Activated naive CD4-positive, alpha-beta T cell (primary cell): ENCODE results near the gene DNAAF9.
A peak's percentile ranks its signal among the peaks of the same experiment; 100 is the strongest.
"Not testable (repeated sequence)": the region's sequence is repeated elsewhere in the genome, so short reads cannot be mapped to it uniquely, and the experiment has no call there.

ENCODE experiments used
- DNase-seq, 4 experiments: peaks; one replicate each; lab custom pipeline; 2025; lab: John Stamatoyannopoulos, UW

The DNAAF9 gene

GRCh38 chr20:3407040-3407770 lies at the start of gene DNAAF9:
Gene DNAAF9 (minus strand): TSS chr20:3407669. CDS start chr20:3407557, 112 bp downstream.
- peak; percentile 28 to 67 (median 45) for DNase-seq

DNA sequence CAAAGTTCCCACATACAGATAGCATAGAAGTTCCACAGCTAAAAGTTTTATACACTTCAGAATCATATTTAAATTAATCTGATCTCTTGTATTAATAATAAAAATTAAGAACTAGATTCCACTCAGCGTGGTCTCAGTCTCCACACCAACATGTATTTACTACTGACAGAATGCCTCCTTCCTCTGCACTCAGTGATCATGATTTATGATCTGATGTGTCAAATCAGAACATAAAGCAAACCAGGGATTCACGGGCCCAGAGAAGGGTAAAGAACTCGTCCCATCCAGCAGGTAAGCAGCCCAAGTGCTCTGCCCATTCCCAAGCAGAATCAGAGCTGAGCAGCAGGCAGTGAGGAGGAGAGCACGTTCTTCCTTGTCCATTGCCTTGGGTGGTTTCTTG lies 49.2 kb upstream of the DNAAF9 start:
- DNase-seq = no peak

DNA sequence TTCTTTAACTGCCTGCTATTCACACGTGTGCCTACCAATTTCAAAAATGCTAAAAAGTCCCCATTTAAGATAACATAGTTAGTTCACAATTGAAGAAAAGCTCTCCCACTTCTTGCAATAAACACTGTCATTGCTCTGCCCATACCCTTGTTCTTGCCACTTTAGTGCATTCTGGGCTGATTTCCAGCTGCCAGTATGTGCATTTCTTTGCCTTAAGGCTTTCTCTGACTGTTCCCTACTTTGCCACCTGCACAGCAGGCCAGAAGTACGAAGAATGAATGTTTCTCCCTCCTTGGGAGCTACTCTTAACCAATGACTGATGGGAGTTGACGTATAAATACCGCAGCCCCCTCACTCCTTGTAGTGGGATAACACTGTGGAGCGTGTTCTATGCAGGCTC lies 47.4 kb upstream of the DNAAF9 start:
- no peak for DNase-seq

DNA sequence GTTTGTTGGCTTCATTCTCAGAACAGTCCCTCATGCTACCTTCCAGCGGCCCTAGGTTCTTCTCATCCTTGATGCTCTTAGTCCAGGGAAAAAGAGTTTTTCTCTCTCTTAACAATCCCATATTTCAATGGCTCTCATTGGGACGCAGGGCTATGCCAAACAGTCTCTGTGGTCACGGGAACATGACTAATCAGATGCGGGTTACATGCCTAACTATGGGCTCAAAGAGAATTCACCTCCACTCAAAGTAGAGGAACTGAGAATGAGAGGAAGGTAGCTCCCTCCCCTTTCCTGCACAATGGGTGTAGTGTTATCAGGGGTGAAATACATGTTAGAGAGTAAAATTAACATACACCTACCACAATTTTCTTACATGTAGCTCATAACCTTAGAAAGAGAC lies 45.2 kb upstream of the DNAAF9 start:
- no peak for DNase-seq

DNA sequence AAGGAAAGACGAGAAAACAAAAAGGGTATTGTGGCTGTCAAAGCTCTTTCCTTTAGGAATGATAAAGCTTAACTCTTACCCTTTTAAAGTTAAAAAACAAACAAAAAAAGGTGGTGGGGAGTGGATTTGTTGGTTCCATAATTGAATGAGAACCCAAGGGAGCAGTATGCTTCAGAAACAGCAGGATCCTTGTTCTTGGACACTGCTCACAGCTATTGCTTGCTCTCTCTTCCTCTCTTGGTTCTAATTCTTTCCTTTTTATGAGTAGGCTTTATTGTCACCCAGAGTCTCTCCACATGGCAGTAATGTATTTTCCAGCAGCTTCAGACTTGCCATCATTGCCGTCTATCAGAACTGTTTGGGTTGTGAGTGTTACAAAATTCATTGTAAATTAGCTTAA lies 44.7 kb upstream of the DNAAF9 start:
- no peak for DNase-seq

GRCh38 chr20:3449319-3449718 lies 41.9 kb upstream of the DNAAF9 start:
- no peak for DNase-seq

- DNase-seq = no peak
These were observed 39.9 kb upstream of the DNAAF9 start for GRCh38 chr20:3447321-3447720.

GRCh38 chr20:3446779-3447178 lies 39.3 kb upstream of the DNAAF9 start:
- DNase-seq = no peak

DNA sequence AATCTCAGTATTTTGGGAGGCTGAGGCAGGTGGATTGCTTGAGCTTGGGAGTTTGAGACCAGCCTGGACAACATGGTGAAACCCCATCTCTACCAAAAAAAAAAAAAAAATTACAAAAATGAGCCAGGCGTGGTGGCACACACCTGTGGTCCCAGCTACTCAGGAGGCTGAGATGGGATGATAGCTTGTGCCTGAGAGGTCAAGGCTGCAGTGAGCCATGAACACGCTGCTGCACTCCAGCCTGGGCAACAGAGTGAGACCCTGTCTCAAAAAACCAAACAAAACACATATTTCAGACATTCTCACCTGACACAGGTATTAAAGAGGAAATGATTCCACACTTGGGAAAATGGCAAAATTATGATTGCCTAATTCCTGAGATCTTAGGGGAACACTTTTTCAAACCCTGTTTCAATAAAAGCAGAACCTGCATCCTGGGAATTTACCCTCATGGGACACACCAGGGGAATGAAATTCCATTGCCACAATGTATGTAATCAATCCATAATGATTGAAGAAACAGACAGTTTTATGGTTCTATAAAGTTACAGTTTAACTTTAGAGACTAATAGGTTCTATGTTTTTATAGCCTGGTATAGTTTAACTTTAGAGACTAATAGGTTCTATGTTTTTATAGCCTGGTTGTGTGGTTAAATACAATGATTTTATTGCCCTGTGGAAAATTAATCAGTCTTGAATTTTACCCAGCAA lies 29.6 kb upstream of the DNAAF9 start:
- DNase-seq = no peak

DNA sequence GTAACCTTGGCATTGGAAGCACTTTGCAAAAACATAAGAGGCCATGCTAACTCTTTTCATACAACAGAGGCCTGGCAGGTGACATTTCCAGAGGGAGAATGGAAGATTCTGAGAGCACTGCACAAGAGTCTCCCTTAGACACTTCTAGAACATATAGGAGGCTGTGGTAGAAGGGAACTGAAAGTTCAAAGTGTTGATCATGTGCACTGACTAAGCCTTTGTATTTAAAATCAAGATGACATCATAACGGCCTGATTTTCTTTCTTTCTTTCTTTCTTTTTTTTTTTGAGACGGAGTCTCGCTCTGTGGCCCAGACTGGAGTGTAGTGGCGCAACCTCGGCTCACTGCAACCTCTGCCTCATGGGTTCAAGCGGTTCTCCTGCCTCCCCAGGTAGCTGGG lies 26.8 kb upstream of the DNAAF9 start:
- DNase-seq = no peak

DNA sequence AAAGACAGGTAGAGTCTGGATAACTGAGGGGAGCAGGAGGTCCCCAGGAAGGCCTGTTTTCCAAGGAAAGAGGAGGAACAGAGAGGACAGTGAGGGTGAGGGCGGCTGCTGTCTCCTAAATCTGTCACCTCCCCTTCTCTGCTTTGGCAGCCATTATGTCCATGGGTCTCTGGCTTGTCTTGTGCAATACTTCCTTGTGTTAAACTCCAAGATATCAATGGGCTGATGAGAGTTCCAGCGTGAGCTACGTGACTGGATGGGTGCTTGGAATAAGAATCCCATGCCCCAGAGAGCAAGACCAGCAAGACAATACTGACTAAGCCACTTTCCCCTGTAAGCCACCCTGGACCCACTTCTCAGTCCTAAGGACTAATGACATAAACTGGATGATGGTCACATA lies 26.3 kb upstream of the DNAAF9 start:
- DNase-seq = no peak

- no peak for DNase-seq
These were observed 25.4 kb upstream of the DNAAF9 start for GRCh38 chr20:3432844-3433243.

- no peak for DNase-seq
These were observed 23.6 kb upstream of the DNAAF9 start for GRCh38 chr20:3431109-3431508.

DNA sequence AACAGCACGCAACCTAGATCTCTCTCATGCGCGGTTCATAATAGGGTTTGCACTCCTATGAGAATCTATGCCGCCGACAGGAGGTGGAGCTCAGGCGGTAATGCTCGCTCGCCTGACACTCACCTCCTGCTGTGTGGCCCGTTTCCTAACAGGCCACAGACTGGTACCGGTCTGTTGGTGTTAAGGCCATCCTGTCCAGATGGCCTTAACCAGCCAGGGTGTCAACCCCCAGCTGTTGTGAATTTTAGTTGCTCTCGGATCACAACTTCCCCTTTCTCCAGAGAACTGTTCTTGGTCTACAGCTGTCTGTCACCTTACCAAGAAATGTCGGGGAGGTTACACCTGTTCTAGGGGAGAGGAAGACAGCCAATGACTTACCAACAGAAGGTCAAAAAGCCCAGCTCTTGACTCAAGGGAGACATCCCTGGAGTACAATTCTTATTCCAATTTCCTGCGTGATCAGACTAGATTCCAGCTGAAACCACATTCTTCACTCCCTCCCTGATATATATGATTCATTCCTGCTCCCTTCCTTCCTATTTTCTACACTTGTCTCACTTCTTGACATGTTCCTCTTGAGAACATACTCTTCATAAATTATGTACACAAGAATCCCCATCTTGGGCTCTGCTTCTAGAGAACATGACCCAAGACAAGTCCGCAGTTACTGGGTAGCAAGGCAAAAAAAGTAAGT lies 23.1 kb upstream of the DNAAF9 start:
- DNase-seq = no peak

- not testable (repeated sequence) for DNase-seq
These were observed 19.3 kb upstream of the DNAAF9 start for GRCh38 chr20:3426766-3427165.

DNA sequence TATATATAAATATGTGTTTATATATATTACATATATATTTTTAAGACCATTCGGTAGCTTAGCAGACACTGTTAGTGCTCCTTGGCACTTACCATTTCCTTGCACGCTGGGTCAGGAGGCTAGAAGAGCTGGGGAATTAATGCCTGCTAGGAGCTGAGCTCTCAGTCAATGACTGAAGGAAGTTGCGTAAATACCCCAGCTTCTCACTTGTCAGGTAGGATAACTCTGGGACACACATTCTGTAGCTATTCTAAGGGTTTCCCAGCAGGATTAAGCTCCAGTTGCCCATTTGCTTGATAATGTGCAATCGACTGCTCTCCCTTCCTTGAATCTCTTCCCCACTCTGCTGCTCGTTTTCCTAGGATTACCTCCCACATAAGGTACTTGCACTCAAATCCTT lies 15.7 kb upstream of the DNAAF9 start:
- DNase-seq = no peak

DNA sequence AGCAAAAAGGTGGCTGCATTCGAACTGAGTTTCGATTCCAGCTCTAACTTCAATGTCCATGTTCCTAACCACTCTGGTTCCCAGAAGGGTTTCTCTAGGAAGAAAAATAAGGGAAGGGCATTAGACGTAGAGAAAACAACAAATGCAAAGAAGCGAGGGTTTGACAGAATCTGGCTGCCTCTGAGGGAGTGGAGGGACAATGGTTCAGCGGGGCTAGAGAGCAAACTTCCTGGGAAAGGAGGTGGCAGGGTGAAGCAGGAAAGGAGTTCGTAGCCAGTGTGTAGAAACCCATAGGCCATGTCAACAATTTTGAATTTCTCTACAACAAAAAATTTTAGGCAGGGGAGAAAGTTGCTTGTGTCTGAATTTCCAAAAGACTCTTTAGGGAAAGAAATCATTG lies 14.5 kb upstream of the DNAAF9 start:
- no peak for DNase-seq

DNA sequence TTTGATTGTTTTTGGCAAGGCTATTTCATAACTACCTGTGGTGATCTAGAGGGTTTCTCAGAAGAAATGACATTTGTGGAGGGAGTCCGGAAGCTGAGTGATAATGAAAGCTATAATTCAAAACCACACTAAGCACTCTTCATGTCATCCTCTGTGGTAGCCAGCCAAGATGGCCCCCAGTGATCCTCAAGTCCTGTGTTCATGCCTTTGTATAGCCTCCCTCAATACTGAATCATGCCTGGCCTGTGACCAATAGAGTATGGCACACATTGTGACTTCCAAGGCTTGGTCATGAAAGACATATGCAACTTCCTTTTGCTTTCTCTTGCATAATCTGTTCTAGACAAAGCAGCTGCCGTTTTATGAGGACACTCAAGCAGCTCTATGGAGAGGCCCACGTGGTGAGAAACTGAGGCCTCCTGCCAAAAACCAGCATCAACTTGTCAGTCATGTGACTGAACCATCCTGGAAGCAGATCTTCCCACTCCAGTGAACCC lies 12.8 kb upstream of the DNAAF9 start:
- no peak for DNase-seq

DNA sequence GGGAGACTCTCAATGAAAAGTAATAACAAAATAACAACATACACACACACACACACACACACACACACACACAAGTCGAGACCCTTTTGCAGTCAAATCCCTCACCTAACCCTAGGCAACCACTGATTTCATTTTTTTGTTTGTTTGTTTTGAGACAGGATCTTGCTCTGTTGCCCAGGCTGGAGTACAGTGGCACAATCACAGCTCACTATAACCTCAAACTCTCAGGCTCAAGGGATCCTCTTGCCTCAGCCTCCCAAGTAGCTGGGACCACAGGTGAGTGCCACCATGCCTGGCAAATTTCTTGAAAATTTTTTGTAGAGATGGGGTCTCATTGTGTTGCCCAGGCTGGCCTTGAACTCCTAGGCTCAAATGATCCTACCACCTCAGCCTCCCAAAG lies 10.7 kb upstream of the DNAAF9 start:
- DNase-seq = not testable (repeated sequence)

- DNase-seq = no peak
These were observed 6.7 kb upstream of the DNAAF9 start for GRCh38 chr20:3414122-3414521.

- DNase-seq = no peak
These were observed 6.0 kb upstream of the DNAAF9 start for GRCh38 chr20:3413393-3413889.

- no peak for DNase-seq
These were observed 5.3 kb upstream of the DNAAF9 start for GRCh38 chr20:3412600-3413392.
